ENCODE results near the gene PAPPA2.

- TF ChIP-seq POLR2AphosphoS5 (IDR thresholded peaks at IDR 0.05; ENCODE audit: low read depth, low read length) (no peak), CTCF (IDR thresholded peaks at IDR 0.05) (no peak), TCF7L2 (IDR thresholded peaks at IDR 0.05; ENCODE audit: low read depth, low read length) (no peak), SIN3A (IDR thresholded peaks at IDR 0.05; ENCODE audit: borderline replicate concordance, insufficient read depth, low read depth, low read length) (no peak), REST (IDR thresholded peaks at IDR 0.05; ENCODE audit: insufficient read depth in 1 of 2, low read depth in 2 of 2, low read length in 1 of 2) (no peak)
Observed at GRCh38 chr1:176552217-176552991, 89.4 kb downstream of the PAPPA2 start.
